A549 (cell line): Measurements from ENCODE around the gene FAM83G.

Experiments used
- FOSL2 ChIP-seq, 2 experiments: fragments of 450-650 bp in 1 of 2; fragments of >200 bp in 1 of 2; sonication (Bioruptor Twin) in 1 of 2; formaldehyde crosslinking; IDR thresholded peaks; 2 replicates each; pipeline versions ENCODE4 v1.5.0 to v1.6.1; 2016 to 2020; ENCODE audit warnings: mild to moderate bottlenecking in 1 of 2, moderate library complexity in 1 of 2
- JUN ChIP-seq, 2 experiments: fragments of >200 bp; sonication (Bioruptor Twin); formaldehyde crosslinking; IDR thresholded peaks; 2 replicates in 1 of 2; 3 replicates in 1 of 2; pipeline ENCODE4 v1.6.1; 2016 to 2017
- POLR2A ChIP-seq: IDR thresholded peaks from 2 replicates; pipeline ENCODE4 v1.6.1; 2012; ENCODE audit warnings: mild to moderate bottlenecking, low read length
- RAD21 ChIP-seq, 2 experiments: fragments of >200 bp in 1 of 2; sonication (Bioruptor Twin) in 1 of 2; formaldehyde crosslinking in 1 of 2; IDR thresholded peaks in 1 of 2; conservative IDR thresholded peaks in 1 of 2; 2 replicates in 1 of 2; 3 replicates in 1 of 2; pipeline ENCODE4 v1.6.1; 2012 to 2018; ENCODE audit warnings: inconsistent platforms in 1 of 2
- RARB ChIP-seq: fragments of 250-450 bp; sonication (Bioruptor Pico); IDR thresholded peaks from 2 replicates; pipeline ENCODE4 v1.8.0; 2021; ENCODE audit warnings: mild to moderate bottlenecking, moderate library complexity
- RFX5 ChIP-seq: fragments of 450-650 bp; IDR thresholded peaks from 2 replicates; pipeline ENCODE4 v1.7.1; 2014; ENCODE audit warnings: antibody characterized with exemption, mild to moderate bottlenecking, moderate library complexity
- SMC3 ChIP-seq: fragments of >200 bp; sonication (Bioruptor Twin); formaldehyde crosslinking; IDR thresholded peaks from 3 replicates; pipeline ENCODE4 v1.6.1; 2018; ENCODE audit warnings: inconsistent platforms
- TF ChIP-seq, protein P1 (sequence below): fragments of >200 bp; sonication (Bioruptor Twin); formaldehyde crosslinking; IDR thresholded peaks from 3 replicates; pipeline ENCODE4 v1.5.1; 2016

DNA sequence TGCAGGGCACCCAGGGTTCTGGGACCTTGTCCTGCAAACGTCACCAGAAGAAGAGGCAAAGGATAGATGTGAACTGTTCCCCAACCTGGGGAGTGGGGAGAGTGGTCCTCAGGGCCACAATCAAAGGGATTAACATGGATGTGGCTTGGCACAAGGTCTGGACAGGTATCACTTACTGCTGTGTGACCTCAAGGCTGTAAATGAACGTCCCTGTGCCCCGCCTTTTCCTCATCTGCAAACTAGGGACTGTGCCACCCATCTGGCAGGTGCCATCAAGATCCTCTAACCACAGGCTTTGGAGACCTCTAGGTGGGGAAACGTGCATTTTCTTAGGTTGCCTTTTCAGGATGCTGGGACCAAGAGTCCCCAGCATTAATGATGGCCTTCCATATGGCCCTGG, 27.5 kb downstream of the FAM83G start:
- no peak for TF ChIP-seq RARB (CRISPR knock-in tag)
- TF ChIP-seq, protein P1, sequence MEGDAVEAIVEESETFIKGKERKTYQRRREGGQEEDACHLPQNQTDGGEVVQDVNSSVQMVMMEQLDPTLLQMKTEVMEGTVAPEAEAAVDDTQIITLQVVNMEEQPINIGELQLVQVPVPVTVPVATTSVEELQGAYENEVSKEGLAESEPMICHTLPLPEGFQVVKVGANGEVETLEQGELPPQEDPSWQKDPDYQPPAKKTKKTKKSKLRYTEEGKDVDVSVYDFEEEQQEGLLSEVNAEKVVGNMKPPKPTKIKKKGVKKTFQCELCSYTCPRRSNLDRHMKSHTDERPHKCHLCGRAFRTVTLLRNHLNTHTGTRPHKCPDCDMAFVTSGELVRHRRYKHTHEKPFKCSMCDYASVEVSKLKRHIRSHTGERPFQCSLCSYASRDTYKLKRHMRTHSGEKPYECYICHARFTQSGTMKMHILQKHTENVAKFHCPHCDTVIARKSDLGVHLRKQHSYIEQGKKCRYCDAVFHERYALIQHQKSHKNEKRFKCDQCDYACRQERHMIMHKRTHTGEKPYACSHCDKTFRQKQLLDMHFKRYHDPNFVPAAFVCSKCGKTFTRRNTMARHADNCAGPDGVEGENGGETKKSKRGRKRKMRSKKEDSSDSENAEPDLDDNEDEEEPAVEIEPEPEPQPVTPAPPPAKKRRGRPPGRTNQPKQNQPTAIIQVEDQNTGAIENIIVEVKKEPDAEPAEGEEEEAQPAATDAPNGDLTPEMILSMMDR, result no peak
- TF ChIP-seq POLR2A, result no peak
- TF ChIP-seq RAD21 (conservative IDR thresholded peaks at IDR 0.05 in 1 of 2, IDR thresholded peaks at IDR 0.05 in 1 of 2), result no peak
- TF ChIP-seq RFX5, result no peak
- TF ChIP-seq SMC3, result no peak
- TF ChIP-seq JUN (IDR thresholded peaks at IDR 0.05), result no peak
- TF ChIP-seq FOSL2 (IDR thresholded peaks at IDR 0.05), result no peak
- TF ChIP-seq FOSL2 (CRISPR knock-in tag; IDR thresholded peaks at IDR 0.05), result no peak
